ENCODE measurements around the gene GPR152.

GPR152 gene

GRCh38 chr11:67418476-67419281 is 33.9 kb downstream of the GPR152 start:
- H3K9me3 ChIP-seq (ENCODE audit: control insufficient read depth, insufficient read depth, low read length) = no peaks in the 10 kb centered on the region
- H3K36me3 ChIP-seq (ENCODE audit: control insufficient read depth, insufficient read depth, low read length) = no peaks in the 10 kb centered on the region
- peaks cover 4% of the 10 kb centered on the region; the same call in 1 of the 2 replicates for H3K4me1 ChIP-seq (ENCODE audit: control insufficient read depth, insufficient read depth, low read length)
- peaks cover 7% of the 10 kb centered on the region; the same call in 1 of the 2 replicates for H3K27me3 ChIP-seq (ENCODE audit: control insufficient read depth, insufficient read depth, low read length)
- H3K9ac ChIP-seq (ENCODE audit: low read depth, low read length) = no peak overlapping the region
- no peak overlapping the region for H3K4me3 ChIP-seq (ENCODE audit: low read depth, low read length)
- H3K27ac ChIP-seq (ENCODE audit: low read depth, low read length) = no peak overlapping the region

DNA sequence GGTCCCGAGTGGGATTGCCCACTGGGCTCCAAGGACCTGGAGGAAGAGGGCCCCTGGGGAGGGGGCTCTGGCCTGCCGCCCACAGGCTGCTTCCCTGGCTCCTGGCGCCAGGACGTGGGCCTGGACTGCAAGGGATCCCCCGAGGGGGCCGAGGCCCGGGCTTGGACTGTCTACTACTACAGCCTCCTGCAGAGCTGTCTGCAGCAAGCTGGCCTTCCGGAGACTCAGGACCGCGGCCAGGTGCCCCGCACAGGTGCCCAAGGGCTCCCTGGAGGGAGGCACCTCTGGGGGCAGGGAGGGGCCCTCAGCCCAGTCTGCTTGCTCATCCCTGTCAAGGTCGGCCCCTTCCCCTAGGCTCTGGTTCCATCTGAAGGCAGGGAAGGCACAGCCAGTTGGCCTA is 35.1 kb downstream of the GPR152 start:
- Histone ChIP-seq H3K4me1 (ENCODE audit: control insufficient read depth, insufficient read depth, low read length) (peaks cover 4% of the 10 kb centered on the region; the same call in 1 of the 2 replicates), H3K36me3 (ENCODE audit: control insufficient read depth, insufficient read depth, low read length) (no peaks in the 10 kb centered on the region), H3K9ac (ENCODE audit: low read depth, low read length) (no peak overlapping the region), H3K9me3 (ENCODE audit: control insufficient read depth, insufficient read depth, low read length) (no peaks in the 10 kb centered on the region), H3K4me3 (ENCODE audit: low read depth, low read length) (no peak overlapping the region), H3K27ac (ENCODE audit: low read depth, low read length) (no peak overlapping the region), H3K27me3 (ENCODE audit: control insufficient read depth, insufficient read depth, low read length) (peaks cover 7% of the 10 kb centered on the region; the same call in 1 of the 2 replicates)

DNA sequence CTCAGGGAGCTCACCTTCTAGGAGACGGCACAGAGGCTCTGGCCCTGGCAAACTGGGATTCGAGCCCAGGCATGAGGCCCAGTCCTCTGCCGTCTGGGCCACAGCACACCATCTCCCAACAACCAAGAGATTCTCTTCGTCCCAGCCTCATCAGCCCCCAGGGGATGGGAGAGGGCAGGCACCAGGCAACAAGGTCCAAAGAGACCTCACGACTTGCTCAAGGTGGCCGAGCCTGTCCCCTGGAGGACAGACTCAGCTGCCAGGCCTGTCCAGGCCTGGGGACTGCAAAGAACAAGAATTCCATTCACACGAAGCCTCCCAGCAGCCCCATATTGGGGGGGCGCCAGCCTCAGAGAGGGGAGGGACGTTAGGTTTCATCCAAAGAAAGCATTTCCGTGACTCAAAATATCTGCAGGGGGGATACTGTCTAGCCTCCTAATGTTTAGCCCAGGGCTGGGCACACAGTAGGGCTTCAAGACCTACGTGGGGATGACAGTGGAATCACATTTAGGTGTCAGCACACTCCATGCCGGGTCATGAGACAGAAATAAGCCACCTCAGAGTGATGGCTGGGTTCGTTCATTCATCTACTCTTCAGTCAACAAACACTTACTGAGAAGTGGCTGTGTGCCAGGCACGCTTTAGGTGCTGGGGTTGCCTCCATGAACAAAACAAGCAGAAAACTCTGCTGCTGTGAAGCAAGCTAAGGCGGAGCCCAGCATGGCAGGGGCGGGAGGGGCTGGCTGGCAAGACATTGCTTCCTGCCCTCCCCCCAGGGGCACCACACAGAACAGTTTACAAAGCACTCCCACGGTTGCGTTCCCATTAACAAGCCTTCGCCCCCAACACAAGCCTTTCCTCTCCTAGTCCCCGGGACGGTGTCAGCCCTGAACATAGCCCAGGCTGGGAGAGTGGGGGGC is 35.9 kb downstream of the GPR152 start:
- Histone ChIP-seq H3K4me3 (ENCODE audit: low read depth, low read length) (no peak overlapping the region), H3K36me3 (ENCODE audit: control insufficient read depth, insufficient read depth, low read length) (no peaks in the 10 kb centered on the region), H3K27ac (ENCODE audit: low read depth, low read length) (no peak overlapping the region), H3K4me1 (ENCODE audit: control insufficient read depth, insufficient read depth, low read length) (peaks cover 4% of the 10 kb centered on the region; the same call in 1 of the 2 replicates), H3K9ac (ENCODE audit: low read depth, low read length) (no peak overlapping the region), H3K9me3 (ENCODE audit: control insufficient read depth, insufficient read depth, low read length) (no peaks in the 10 kb centered on the region), H3K27me3 (ENCODE audit: control insufficient read depth, insufficient read depth, low read length) (peaks cover 7% of the 10 kb centered on the region)

- peaks cover 7% of the 10 kb centered on the region for H3K27me3 ChIP-seq (ENCODE audit: control insufficient read depth, insufficient read depth, low read length)
- no peaks in the 10 kb centered on the region for H3K36me3 ChIP-seq (ENCODE audit: control insufficient read depth, insufficient read depth, low read length)
- peak within 1 kb of the TSS; percentile 65 for H3K4me3 ChIP-seq (ENCODE audit: low read depth, low read length)
- H3K9me3 ChIP-seq (ENCODE audit: control insufficient read depth, insufficient read depth, low read length) = no peaks in the 10 kb centered on the region
- no peak within 1 kb of the TSS for H3K27ac ChIP-seq (ENCODE audit: low read depth, low read length)
- H3K4me1 ChIP-seq (ENCODE audit: control insufficient read depth, insufficient read depth, low read length) = peaks cover 4% of the 10 kb centered on the region; the same call in 1 of the 2 replicates
- H3K9ac ChIP-seq (ENCODE audit: low read depth, low read length) = no peak within 1 kb of the TSS
Observed at GRCh38 chr11:67415501-67416304, 36.8 kb downstream of the GPR152 start, which contains the start of gene CARNS1. Gene CARNS1 (plus strand): TSS chr11:67415678. CDS start chr11:67416200, 522 bp downstream.

DNA sequence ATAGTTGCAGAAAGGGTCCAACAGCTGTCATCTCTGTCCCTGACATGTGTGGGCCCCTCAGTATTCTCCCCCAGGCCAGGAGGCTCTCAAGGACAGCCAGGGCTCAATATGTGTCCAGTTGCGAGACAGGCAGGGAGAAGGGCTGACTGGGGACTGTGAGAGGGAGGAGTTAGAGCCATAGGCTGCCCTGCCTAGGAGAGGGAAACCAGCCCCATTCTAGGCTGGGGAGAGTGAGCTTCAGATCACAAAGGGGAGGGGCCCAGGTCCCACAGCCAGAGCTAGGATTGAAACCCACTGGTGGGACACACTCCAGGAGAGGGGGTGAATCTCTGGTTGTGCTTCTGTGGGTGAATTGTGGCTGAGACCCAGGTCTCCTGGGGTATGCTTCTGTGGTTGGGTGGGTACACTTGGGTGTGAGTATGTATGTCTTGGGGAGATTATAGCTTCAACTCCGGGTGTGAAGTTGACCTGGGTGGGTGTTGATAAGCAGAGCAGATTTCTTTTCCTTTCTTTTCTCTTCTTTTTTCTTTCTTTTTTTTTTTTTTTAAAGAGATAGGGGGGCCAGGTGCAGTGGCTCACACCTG is 39.2 kb downstream of the GPR152 start:
- H3K4me3 ChIP-seq (ENCODE audit: low read depth, low read length) = no peak overlapping the region
- H3K27me3 ChIP-seq (ENCODE audit: control insufficient read depth, insufficient read depth, low read length) = peaks cover 7% of the 10 kb centered on the region
- no peaks in the 10 kb centered on the region for H3K36me3 ChIP-seq (ENCODE audit: control insufficient read depth, insufficient read depth, low read length)
- peaks cover 13% of the 10 kb centered on the region for H3K4me1 ChIP-seq (ENCODE audit: control insufficient read depth, insufficient read depth, low read length)
- no peak overlapping the region for H3K27ac ChIP-seq (ENCODE audit: low read depth, low read length)
- H3K9me3 ChIP-seq (ENCODE audit: control insufficient read depth, insufficient read depth, low read length) = no peaks in the 10 kb centered on the region
- H3K9ac ChIP-seq (ENCODE audit: low read depth, low read length) = no peak overlapping the region

GRCh38 chr11:67412495-67413179 is 39.9 kb downstream of the GPR152 start:
- Histone ChIP-seq H3K9me3 (ENCODE audit: control insufficient read depth, insufficient read depth, low read length) (no peaks in the 10 kb centered on the region), H3K36me3 (ENCODE audit: control insufficient read depth, insufficient read depth, low read length) (no peaks in the 10 kb centered on the region), H3K27me3 (ENCODE audit: control insufficient read depth, insufficient read depth, low read length) (peaks cover 7% of the 10 kb centered on the region), H3K4me3 (ENCODE audit: low read depth, low read length) (no peak overlapping the region), H3K9ac (ENCODE audit: low read depth, low read length) (no peak overlapping the region), H3K27ac (ENCODE audit: low read depth, low read length) (no peak overlapping the region), H3K4me1 (ENCODE audit: control insufficient read depth, insufficient read depth, low read length) (peaks cover 13% of the 10 kb centered on the region)

- H3K9me3 ChIP-seq (ENCODE audit: control insufficient read depth, insufficient read depth, low read length) = no peaks in the 10 kb centered on the region
- H3K9ac ChIP-seq (ENCODE audit: low read depth, low read length) = no peak overlapping the region
- no peaks in the 10 kb centered on the region for H3K36me3 ChIP-seq (ENCODE audit: control insufficient read depth, insufficient read depth, low read length)
- peaks cover 7% of the 10 kb centered on the region for H3K27me3 ChIP-seq (ENCODE audit: control insufficient read depth, insufficient read depth, low read length)
- no peak overlapping the region for H3K27ac ChIP-seq (ENCODE audit: low read depth, low read length)
- H3K4me3 ChIP-seq (ENCODE audit: low read depth, low read length) = no peak overlapping the region
- peaks cover 13% of the 10 kb centered on the region for H3K4me1 ChIP-seq (ENCODE audit: control insufficient read depth, insufficient read depth, low read length)
Observed at GRCh38 chr11:67411785-67412152, 40.8 kb downstream of the GPR152 start.

DNA sequence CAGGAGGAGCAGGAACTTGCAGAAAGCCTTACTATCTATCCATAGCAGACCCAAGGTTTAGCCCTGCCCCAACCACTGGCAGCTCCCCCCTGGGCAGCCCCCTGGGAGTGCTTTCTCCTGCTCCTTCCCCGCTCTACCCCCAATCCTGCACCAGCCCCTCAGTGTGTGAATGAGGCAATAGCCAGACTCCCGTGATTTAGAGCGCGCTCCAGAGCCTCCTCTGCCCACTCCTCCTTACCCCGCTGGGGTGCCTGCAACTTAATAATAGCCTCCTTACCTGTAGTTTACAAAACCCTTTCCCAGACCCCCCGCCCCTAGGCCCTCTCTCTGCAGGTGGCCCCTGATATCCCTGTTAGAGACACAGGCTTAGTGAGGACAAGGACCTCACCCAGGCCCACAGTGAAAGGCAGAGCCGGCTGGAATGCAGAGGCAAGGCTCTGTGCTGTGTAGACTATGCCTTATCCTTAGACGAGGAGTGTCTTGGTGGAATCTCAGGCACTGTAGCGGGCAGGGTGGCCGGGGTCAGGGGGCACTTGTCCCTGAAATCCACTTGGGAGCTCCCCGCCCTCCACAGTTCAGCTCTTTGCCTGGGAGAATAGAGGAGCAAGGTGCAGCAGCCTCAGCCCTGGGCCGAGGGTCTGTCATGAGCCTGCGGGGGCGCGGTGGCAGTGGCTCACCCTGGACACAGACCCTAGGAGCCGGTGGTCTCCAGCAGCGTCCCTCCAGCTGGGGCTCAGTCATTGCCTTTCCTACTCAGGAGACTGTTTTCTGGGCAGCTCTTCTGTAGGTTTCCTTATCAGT is 41.3 kb downstream of the GPR152 start:
- peaks cover 11% of the 10 kb centered on the region for H3K4me1 ChIP-seq (ENCODE audit: control insufficient read depth, insufficient read depth, low read length)
- H3K9me3 ChIP-seq (ENCODE audit: control insufficient read depth, insufficient read depth, low read length) = no peaks in the 10 kb centered on the region
- H3K36me3 ChIP-seq (ENCODE audit: control insufficient read depth, insufficient read depth, low read length) = no peaks in the 10 kb centered on the region
- no peak overlapping the region for H3K4me3 ChIP-seq (ENCODE audit: low read depth, low read length)
- H3K27me3 ChIP-seq (ENCODE audit: control insufficient read depth, insufficient read depth, low read length) = peaks cover 7% of the 10 kb centered on the region
- no peak overlapping the region for H3K27ac ChIP-seq (ENCODE audit: low read depth, low read length)
- no peak overlapping the region for H3K9ac ChIP-seq (ENCODE audit: low read depth, low read length)

DNA sequence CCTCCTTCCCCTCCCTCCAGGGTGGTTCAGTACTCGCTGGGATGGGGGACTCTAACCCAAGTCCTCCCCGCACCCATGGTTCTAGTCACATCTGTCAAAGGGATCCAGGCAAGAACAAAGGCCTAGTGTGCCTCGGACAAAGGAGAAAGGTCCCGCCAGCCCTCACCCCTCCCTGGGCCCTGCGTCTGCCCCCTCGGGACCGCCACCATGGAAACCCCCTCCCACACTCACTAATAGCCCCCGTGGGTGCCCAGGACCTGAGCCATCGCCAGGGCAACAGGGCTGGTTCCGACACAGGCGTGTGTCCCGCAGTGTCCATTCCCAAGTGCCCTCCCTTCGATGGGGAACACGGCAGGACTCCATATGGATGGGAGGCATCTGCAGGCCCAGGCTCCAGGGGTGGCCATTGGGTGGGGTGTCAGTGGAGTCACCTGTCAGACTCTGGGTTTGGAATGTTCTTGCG is 42.1 kb downstream of the GPR152 start:
- Histone ChIP-seq H3K9me3 (ENCODE audit: control insufficient read depth, insufficient read depth, low read length) (no peaks in the 10 kb centered on the region), H3K27ac (ENCODE audit: low read depth, low read length) (no peak overlapping the region), H3K27me3 (ENCODE audit: control insufficient read depth, insufficient read depth, low read length) (peaks cover 7% of the 10 kb centered on the region), H3K4me3 (ENCODE audit: low read depth, low read length) (no peak overlapping the region), H3K36me3 (ENCODE audit: control insufficient read depth, insufficient read depth, low read length) (no peaks in the 10 kb centered on the region), H3K4me1 (ENCODE audit: control insufficient read depth, insufficient read depth, low read length) (peaks cover 9% of the 10 kb centered on the region), H3K9ac (ENCODE audit: low read depth, low read length) (no peak overlapping the region)
